GM12801 (cell line): ENCODE results near the gene WWOX.

Experiments used
- CTCF ChIP-seq: IDR thresholded peaks from one replicate; pipeline ENCODE4 v1.5.1; 2011; ENCODE audit warnings: control low read depth; ENCODE audit not compliant: insufficient read length; ENCODE audit errors: extremely low read depth

The WWOX gene

GRCh38 chr16:78325468-78326352 is 226.3 kb downstream of the WWOX start:
- TF ChIP-seq CTCF = no peak

- TF ChIP-seq CTCF = no peak
Measured at GRCh38 chr16:78326731-78327130, 227.3 kb downstream of the WWOX start.

GRCh38 chr16:78331731-78332130 is 232.3 kb downstream of the WWOX start:
- no peak for TF ChIP-seq CTCF

- TF ChIP-seq CTCF = no peak
Measured at GRCh38 chr16:78333808-78334207, 234.4 kb downstream of the WWOX start.

GRCh38 chr16:78340590-78340989 is 241.1 kb downstream of the WWOX start:
- TF ChIP-seq CTCF = no peak

GRCh38 chr16:78348068-78348467 is 248.6 kb downstream of the WWOX start:
- no peak for TF ChIP-seq CTCF

- no peak for TF ChIP-seq CTCF
Measured at GRCh38 chr16:78348886-78349285, 249.4 kb downstream of the WWOX start.

- no peak for TF ChIP-seq CTCF
Measured at GRCh38 chr16:78352184-78352583, 252.7 kb downstream of the WWOX start.
